ENCODE data around the gene ENPP6.

GRCh38 chr4:184198190-184198589 is 19.5 kb downstream of the ENPP6 start:
- no peak for TF ChIP-seq POLR2AphosphoS5 (IDR thresholded peaks at IDR 0.05)
- no peak for TF ChIP-seq CTCF (IDR thresholded peaks at IDR 0.05; ENCODE audit: poor library complexity, severe bottlenecking)
- TF ChIP-seq EP300 (conservative IDR thresholded peaks at IDR 0.05; ENCODE audit: poor library complexity, severe bottlenecking), result no peak
- no peak for TF ChIP-seq EZH2 (IDR thresholded peaks at IDR 0.05; ENCODE audit: borderline replicate concordance, insufficient read depth, low read length, poor library complexity, severe bottlenecking)
- no peak for TF ChIP-seq RAD21 (conservative IDR thresholded peaks at IDR 0.05)

Data from neural cell (in vitro differentiated cells).